Stromal cell of bone marrow (primary cell): Measurements from ENCODE around the gene TEX53.

Experiments used
- DNase-seq: peaks from one replicate; pipeline ENCODE4 v3.0.0-alpha.2; 2012; ENCODE audit warnings: low read depth

TEX53 gene

GRCh38 chr9:114680259-114681001 is 22.8 kb upstream of the TEX53 start:
- DNase-seq, result no peak

- DNase-seq, result no peak
Measured at GRCh38 chr9:114678795-114679194, 21.2 kb upstream of the TEX53 start.

GRCh38 chr9:114678130-114678529 is 20.5 kb upstream of the TEX53 start:
- no peak for DNase-seq

DNA sequence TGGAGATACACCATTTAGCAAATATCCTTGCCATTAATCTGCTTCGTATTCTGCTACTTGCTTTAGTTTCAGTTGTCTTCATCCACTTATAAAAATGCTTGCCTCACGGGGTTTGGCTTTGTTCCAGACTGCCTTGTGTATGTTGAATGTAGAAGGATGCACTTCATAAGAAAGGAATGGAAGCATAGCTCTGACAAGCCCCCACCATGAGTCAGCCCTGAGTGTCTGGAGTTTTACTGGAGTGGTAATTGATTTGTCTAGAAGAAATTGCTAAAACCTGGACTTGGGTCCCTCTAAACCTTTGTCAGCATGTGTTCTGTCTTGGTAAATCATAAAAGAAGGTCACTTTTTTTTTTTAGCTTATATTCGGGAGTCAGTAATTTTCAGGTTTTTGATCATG is 19.8 kb upstream of the TEX53 start:
- DNase-seq, result peak; percentile 98

GRCh38 chr9:114676901-114677300 is 19.3 kb upstream of the TEX53 start:
- no peak for DNase-seq

DNA sequence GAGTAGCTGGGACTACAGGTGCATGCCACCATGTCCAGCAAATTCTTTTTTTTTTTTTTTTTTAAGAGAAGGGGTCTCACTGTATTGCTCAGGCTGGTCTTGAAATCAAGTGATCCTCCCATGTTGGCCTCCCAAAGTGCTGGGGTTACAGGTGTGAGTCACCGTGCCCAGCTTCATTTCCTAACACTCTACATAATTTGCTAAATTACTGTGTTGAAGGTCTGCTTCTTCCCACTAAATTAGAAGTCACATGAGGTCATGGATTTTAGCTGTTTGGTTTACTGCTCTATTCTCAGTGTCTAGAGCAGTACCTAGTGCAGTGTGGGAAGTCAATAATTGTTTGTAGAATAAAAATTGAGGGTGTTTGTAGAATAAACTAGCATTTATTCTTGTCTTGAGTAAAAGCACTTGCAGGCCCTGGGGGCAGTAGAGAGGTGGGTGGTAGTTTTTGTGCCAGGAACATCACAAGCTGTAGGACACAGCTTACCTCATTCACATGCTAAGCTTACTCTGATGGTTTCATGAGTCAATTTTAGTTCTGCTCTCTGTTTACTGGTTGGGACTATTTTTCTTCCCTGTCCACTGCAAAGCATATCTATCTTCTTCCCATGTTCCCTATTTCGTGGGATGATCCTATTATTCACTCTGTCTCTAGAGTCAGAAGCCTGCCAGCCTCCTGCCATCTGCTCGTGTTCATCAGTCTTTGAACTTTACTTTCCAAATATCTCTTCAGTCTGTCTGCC is 17.4 kb upstream of the TEX53 start:
- no peak for DNase-seq

DNA sequence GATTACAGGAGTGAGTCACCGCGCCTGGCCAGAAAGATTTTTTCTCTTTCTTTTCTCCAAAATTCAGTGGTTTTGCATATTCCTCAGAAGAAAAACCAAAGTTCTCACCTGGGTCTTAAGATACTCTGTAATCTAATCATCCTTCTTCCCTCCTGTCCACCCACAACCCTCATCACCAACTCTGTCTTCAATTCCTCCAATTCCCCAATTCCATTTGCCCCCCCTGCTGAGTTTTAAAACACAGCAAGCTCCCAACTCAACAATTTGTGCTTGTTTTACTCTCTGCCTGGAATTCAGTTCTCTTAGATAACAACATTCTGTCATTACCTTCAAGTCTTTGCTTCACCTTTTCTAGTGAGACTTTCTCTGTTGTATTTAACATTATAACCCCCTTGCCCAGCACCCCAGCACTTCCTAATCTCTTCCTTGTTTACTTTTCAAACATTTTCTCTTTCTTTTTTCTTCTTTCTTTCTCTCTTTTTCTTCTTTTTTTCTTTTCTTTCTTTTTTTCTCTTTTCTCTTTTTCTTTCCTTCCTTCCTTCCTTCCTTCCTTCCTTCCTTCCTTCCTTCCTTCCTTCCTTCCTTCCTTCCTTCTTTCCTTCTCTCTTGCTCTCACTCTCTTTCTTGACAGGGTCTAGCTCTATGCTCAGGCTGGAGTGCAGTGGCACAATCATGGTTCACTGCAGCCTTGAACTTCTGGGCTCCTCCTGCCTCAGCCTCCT is 16.6 kb upstream of the TEX53 start:
- no peak for DNase-seq

- DNase-seq, result no peak
Measured at GRCh38 chr9:114671605-114672004, 14.0 kb upstream of the TEX53 start.

DNA sequence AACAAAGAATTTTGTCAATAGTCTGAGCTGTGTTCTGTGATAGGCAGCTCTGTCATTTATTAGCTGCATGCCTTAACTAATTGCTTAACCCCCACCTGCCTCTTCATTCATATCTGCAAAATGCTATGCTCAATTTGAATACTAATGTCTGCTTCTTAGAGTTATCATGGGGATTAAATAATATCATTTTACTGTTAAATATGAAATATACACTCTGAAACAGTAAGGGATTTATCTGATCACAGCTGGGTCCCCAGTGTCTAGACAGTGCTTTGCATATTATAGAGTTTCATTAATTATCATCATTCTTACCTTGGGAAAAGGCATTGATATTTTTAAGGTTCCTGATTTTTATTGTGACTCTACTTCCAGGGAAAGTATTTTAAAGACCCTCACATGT is 12.4 kb upstream of the TEX53 start:
- DNase-seq, result no peak

DNA sequence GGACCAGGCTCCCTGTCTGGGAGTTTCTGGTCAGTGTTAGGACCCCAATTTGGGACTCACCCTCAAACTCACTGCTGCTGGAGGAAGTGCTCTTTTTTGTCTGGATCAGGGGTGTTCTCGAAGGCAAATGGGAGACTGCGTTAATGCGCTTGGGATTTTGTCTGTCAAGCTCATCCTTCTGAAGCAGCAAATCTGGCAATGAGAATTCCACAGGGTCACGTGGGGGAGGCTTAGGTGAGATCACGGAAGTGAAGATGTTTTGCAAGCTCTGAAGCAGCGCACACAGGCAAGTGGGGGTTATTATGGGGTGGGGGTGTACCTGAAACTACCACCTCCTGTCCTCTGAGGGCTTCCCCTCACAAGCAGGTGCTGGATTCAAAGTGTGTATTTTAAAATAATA is 10.5 kb upstream of the TEX53 start:
- no peak for DNase-seq

DNA sequence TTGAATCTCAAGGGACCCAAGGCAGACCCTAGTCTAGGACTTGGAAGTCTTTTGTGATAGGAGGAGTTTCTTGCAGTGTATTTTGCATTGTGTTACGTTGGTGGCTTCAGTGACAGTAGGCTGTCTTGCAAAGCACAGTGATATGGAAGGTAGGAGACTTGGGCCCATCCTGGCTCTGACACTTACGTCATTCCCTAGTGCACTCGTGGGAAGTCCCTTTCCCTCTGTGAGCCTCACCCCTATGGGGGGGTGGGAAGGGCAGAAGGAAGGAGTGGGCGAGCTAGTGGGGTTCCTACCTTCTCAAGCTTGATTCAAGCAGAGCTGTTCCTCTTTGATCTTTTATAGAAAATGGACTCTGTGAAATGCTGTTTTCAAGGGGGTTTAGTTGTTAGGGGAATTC is 9.2 kb upstream of the TEX53 start:
- no peak for DNase-seq

DNA sequence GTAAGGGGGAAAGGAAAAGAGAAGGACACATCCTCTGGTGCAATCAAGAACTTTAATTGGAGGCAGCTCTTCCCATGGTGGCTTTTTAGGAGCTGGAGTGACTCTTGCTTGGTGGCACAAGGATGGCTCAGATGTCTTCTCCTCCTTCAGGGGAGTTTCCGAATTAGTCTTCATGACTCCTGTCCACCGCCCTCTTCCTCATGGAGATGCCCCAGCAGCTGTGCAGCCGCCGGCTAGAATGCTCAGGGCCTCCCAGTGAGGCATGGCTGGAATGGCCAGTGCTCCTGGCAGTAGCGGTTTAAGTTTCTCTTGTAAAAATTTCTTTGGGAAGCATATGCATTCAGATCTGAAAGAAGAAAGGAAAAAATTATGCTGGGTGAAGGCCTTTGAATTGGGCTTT is 8.8 kb upstream of the TEX53 start:
- no peak for DNase-seq

- DNase-seq, result no peak
Measured at GRCh38 chr9:114664181-114664580, 6.6 kb upstream of the TEX53 start.

DNA sequence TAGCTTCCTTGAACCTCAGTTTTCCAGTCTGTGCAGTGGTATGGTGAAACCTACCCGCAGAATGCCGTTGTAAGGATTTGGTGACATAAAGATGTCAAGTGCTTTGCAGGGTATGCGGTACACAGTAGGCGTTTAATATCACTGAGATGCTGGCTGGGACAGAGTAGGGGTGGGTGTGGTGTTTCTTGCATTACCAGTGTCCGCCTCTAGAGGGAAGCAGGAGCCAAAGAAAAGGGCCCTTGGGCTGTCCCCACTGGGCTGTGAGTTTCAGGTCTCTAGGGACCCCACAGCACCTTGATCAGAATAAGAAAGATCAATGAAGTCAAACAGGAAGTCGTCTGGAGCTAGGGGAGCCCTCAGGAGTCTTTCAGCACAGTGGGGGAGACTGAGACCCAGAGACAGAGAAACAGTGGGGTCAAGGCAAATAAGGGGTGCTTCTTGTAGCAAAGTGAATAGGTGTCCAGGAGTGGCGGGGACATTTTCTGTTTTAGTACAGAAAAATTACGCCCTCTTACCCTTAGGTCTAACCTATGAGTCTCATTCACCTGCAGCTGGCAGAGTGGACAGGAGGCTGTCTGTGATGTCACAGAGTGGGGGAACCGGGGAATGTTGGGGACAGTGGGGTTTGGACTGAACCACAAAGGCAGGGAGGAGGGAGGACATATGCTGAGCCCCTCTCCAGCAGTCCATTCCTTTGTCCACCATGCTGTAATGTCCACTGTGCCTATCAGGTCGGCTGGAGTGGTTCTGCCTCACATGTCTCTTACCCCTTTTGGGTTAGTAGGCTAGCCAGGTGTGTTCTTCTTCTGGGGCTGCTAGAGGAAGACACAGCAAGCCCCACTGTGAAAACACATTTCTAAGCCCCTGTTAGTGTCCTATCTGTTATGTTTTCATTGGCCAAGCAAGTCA is 4.7 kb upstream of the TEX53 start:
- no peak for DNase-seq

GRCh38 chr9:114656301-114656700 is 1.3 kb downstream of the TEX53 start:
- DNase-seq, result no peak

- DNase-seq, result no peak
Measured at GRCh38 chr9:114655689-114656088, 1.9 kb downstream of the TEX53 start.

DNA sequence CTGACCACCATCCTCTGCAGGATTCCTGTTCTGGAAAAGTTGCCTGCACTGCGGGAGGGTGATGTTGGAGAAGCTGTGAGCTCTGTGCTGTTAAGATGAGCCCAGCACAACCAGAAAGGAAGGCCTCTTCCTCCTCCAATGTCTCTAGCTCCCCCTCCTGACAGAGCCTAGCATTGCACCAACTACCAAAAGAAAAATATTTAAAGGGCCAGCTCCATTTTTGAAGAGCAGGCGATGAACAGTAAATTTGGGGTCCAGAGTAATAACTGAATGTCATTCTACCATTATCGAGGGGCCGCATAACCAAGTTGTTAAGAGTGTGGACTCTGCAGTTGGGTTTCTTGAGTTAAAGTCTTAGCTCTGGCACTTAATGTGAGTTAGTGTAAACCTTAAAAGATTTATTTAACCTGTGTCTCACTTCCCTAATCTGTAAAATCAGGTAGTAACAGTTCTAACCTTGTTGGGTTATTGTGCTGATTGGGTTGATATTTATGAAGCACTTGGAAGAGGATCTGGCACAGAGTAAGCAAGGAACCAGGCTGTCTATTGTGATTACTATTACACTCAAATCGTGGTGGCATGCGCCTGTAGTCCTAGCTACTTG is 3.9 kb downstream of the TEX53 start:
- peak; percentile 60 for DNase-seq

DNA sequence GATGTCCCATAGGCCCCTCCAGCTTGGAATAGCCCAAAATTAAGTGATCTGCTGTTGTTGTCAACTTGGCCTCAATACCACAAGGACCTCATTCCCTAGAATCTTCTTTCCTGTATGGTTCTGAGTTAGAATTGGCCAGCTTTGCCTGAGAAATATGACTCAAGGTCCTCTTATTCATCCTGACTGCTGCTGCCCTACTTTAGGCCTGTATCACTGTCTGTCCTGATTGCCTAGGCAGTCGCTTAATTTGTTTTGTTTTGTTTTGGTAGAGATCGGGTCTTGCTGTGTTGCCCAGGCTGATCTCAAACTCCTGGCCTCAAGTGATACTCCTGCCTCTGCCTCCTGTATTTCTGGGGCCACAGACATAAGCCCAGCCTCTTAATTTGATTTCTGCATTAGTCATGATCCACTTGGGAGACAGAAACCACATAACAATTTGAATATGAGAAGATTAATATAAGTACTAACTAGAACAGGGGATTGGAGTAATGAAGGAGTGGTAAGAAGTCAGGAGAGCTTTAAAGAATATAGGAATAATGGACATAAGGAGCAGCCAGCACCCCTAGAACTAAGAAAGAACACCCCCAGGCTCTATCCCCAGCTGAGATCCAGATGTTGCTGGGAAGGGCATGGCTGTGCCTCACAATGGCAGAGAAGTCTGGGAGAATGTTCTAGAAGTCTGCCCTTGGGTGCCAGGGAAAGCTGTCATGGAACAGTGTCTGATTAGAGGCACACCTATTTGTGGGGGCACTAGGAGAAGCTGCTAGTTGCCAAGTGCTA is 4.6 kb downstream of the TEX53 start:
- DNase-seq, result peak; percentile 54

GRCh38 chr9:114643896-114644295 is 13.7 kb downstream of the TEX53 start:
- DNase-seq, result no peak

DNA sequence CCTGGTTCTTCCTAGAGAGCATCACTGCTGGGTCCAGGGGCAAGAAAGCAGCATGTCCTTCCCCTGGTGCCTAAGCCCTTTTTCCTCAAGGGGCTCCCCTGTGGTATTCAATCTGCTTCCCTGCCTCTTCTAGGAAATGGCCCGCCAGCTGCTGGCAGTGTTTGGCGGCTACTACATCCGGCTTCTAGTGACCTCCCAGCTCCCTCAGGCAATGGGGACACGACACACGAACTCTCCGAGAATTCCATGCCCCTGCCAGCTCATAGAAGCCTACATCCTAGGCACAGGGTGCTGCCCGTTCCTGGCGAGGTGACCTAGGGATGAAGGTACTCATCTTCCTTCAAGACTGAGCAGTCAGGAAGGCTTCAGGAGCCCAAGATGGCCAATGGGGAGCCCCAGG is 14.6 kb downstream of the TEX53 start:
- no peak for DNase-seq

DNA sequence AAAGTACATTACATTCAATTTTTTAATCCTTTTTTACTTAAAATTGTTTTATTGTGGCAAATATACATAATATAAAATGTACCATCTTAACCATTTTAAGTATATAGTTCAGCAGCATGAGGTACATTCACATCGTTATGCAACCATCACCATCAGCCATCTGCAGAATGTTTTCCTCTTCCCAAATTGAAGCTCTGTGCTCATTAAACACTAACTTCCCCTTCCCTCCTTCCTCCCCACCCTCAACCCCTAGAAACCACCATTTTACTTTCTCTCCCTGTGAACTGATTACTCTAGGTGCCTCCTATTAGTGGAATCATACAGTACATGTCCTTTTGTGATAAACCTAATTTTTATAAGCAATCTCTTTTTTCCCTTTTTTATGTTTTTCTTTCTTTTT is 15.6 kb downstream of the TEX53 start:
- DNase-seq, result no peak
